Activated CD8-positive, alpha-beta memory T cell treated with anti-CD3 and anti-CD28 coated beads for 36 hours (primary cell): ENCODE data around the gene ANKRD11. TPM values are rescaled to one million over a fixed set of nuclear protein-coding genes. Genes with fewer than 3 reads are reported as not detected.
"Not testable (repeated sequence)": the region's sequence is repeated elsewhere in the genome, so short reads cannot be mapped to it uniquely, and the experiment has no call there.

Experiments
- CTCF ChIA-PET: fragments of 350-600 bp; sonication (Branson Sonifier 250); formaldehyde crosslinking; loops from one replicate; lab custom pipeline; 2021; ENCODE audit warnings: antibody characterized with exemption; lab: Charles Lee
- POLR2A ChIA-PET: fragments of 350-600 bp; sonication (Branson Sonifier 250); formaldehyde crosslinking; loops from one replicate; lab custom pipeline; 2021; ENCODE audit warnings: antibody characterized with exemption; lab: Charles Lee
- total RNA-seq, 2 experiments: library from RNA; stranded (reverse); gene quantifications; one replicate each; pipeline ENCODE4 v1.2.3, GENCODE V29; 2021

ANKRD11 gene
- total RNA-seq, 2 experiments from 2014 or later, result 152 to 159 TPM

GRCh38 chr16:89388536-89388935 lies 101.8 kb downstream of the ANKRD11 start:
- CTCF ChIA-PET, result no interaction called here
- POLR2A ChIA-PET, result no interaction called here

DNA sequence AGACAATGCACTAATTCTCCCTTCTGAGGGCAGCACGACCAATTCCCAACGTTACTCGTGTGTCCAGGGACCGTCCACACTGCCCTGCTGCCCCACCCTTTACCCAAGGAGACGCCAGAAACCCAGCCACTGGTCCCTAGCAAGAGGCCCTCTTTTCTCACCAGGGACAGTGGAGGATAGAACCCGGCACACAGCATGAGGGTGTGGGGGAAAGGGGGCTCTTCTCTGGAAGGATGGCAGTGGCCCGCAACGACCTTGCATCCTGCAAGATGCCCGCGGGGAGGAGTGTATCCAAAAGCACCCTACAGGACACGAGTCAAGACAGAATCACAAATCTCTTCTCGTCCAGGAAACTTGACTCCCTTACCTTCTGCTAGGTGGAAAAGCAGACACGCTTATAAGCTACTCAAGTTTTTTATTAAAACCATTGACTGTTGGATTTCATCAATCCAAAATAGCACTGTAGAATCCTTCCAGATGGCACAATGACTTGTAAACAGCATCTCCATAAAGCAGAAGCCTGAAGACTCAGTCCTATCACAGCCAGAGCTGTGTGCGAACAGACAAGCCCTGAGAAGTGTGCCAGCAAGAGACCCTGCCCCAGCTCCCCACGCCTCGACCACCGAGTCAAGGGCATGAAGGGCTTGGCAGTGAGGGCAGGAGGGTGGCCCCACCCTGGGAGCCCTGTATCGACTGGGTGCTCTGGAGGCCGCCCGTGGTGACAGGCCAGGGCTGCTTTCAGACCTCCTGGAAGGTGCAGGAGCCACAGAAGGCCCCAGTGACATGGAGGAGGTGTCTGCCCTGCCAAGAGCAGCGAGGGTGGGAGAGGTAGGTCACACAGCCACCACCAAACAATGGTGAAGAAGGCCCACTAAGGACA lies 103.8 kb downstream of the ANKRD11 start:
- POLR2A ChIA-PET, result interaction anchor here (0.6 kb wide), 1 partner anchor 499 kb away, joined by 3 read pairs; no protein-coding TSS in a partner anchor
- CTCF ChIA-PET, result interaction anchor here (1.0 kb wide), 1 partner anchor 44 kb away, joined by 3 read pairs; no protein-coding TSS in a partner anchor

DNA sequence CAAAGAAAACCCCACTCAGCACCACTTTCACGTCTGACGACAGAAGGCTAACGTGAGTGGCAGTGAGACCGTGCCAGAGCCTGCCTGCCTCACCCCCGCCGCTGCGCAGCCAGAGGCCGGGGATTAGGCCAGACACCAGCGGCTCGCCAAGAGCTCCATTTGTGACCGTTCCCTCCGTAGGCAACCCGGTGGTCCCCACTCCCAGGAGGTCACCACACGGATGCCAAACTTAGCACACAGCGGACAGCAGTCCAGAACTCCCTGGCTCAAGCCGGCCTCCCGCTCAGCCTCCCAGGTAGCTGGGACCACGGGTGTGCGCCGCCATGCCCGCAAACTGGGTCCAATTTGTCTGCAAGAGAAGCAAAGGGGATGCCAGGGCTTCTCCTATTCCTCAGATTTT lies 104.6 kb downstream of the ANKRD11 start:
- ChIA-PET CTCF (no interaction called here), POLR2A (no interaction called here)

GRCh38 chr16:89384282-89384681 lies 106.1 kb downstream of the ANKRD11 start:
- ChIA-PET POLR2A (no interaction called here), CTCF (interaction anchor here (1.0 kb wide), 1 partner anchor 53 kb away, joined by 3 read pairs; no protein-coding TSS in a partner anchor)

GRCh38 chr16:89383095-89384003 lies 107.0 kb downstream of the ANKRD11 start:
- CTCF ChIA-PET, result interaction anchor here (0.5 to 1.0 kb wide), 2 partner anchors 54 to 98 kb away, joined by 3 read pairs; no protein-coding TSS in a partner anchor
- POLR2A ChIA-PET, result no interaction called here

- CTCF ChIA-PET, result not testable (repeated sequence)
- POLR2A ChIA-PET, result interaction anchor here (0.6 kb wide), 1 partner anchor 32 kb away, joined by 3 read pairs; no protein-coding TSS in a partner anchor
These were observed 107.8 kb downstream of the ANKRD11 start for GRCh38 chr16:89382555-89382954.

DNA sequence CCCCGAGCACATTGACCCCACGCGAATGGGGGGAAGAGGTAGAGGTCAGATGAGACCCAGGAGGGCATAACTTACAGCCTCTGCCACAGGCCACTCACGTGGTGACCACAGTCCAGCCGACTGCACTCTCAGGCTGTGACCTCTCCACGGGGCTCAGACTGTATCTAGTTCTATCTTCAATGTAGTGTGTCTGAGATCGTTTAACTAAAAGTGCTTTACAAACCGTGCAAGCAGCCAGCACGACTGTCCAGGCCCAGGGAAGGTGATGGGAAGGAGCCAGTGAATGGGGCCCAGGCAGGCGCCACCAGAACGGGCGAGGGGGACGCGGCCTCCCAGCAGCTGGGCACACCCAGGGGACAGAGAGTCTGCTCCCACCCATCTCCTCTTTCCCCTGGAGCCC lies 108.6 kb downstream of the ANKRD11 start:
- ChIA-PET CTCF (no interaction called here), POLR2A (interaction anchor here (0.6 kb wide), 1 partner anchor 33 kb away, joined by 3 read pairs; no protein-coding TSS in a partner anchor)

- ChIA-PET CTCF (no interaction called here), POLR2A (no interaction called here)
These were observed 109.7 kb downstream of the ANKRD11 start for GRCh38 chr16:89380681-89381080.

DNA sequence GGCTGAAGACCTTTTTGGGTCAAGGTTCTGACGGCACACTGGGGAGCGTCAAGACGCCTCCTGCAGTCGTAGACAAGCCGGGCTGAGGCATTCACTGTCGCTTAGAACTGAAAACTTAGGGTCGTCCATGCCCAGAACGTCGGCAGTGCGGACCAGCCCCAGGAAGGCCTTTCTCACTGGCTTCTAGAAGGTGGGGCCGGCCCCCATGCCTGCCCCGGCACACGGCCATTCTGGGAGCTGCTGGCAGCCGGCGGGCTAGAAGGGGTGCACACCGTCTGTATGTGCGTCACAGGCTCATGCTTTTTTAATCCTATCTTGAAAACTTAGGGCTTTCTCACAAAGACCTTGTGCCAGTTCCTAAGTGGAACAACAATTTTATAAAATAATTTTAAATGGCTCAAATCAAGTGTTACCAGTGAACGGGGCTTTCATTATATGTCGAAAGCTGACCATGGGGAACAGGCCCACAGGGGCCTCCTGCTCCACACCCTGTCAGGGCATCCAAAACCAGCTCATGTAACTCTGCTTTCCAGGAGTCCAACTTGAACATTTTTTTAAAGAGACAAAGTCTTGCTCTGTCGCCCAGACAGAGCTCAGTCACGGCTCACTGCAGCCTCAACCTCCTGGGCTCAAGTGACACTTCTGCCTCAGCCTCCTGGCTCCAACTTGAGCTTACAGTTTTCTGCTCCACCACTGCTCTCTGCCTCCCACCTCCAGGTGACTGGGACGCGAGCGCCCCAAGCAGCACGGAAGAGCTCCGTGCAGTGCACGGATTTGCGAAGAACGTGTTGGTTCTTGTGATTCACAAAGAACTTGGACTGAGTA lies 111.2 kb downstream of the ANKRD11 start:
- ChIA-PET CTCF (interaction anchor here (1.2 kb wide), 1 partner anchor 54 kb away, joined by 4 read pairs; no protein-coding TSS in a partner anchor), POLR2A (no interaction called here)

GRCh38 chr16:89377453-89377848 lies 112.9 kb downstream of the ANKRD11 start:
- CTCF ChIA-PET, result no interaction called here
- POLR2A ChIA-PET, result interaction anchor here (0.7 kb wide), 1 partner anchor 45 kb away, joined by 3 read pairs; no protein-coding TSS in a partner anchor

DNA sequence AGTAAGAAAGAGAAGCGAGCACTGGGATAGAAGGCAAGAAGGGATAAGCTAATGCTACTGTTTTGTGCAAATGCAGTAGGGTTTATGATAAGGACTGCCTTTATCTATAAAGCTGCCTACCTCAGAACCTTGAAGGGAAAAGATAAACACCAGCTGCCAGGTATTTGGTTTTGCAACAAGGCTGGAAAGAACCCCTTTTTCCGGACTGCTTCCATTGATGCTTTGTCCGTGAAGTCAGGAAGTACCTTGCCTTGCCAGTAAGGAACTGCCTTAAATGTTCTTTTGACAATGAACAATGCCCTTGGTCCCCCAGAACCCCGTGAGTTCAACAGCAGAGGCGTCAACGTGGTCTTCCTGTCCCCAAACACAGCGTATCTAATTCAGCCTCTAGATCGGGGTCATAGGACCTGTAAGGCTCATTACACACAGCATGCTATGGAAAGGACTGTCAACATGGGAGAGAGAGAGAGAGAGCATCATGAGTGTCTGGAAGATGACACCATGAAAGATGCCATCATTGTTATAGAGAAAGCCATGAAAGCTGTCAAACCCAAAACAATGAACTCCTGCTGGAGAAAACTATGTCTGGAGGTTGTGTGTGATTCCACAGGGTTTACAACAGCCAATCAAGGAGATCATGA lies 113.4 kb downstream of the ANKRD11 start:
- CTCF ChIA-PET, result interaction anchor here (0.7 kb wide), 1 partner anchor 46 kb away, joined by 3 read pairs; no protein-coding TSS in a partner anchor
- POLR2A ChIA-PET, result interaction anchor here (0.7 kb wide), 1 partner anchor 46 kb away, joined by 3 read pairs; no protein-coding TSS in a partner anchor

GRCh38 chr16:89375686-89376085 lies 114.7 kb downstream of the ANKRD11 start:
- ChIA-PET POLR2A (no interaction called here), CTCF (interaction anchor here (0.7 kb wide), 4 partner anchors 15 to 71 kb away, joined by 3 to 5 read pairs (median 4); no protein-coding TSS in a partner anchor)

- CTCF ChIA-PET, result interaction anchor here (0.7 kb wide), 3 partner anchors 24 to 71 kb away, joined by 3 to 4 read pairs (median 3); no protein-coding TSS in a partner anchor
- POLR2A ChIA-PET, result no interaction called here
These were observed 115.3 kb downstream of the ANKRD11 start for GRCh38 chr16:89375021-89375420.

DNA sequence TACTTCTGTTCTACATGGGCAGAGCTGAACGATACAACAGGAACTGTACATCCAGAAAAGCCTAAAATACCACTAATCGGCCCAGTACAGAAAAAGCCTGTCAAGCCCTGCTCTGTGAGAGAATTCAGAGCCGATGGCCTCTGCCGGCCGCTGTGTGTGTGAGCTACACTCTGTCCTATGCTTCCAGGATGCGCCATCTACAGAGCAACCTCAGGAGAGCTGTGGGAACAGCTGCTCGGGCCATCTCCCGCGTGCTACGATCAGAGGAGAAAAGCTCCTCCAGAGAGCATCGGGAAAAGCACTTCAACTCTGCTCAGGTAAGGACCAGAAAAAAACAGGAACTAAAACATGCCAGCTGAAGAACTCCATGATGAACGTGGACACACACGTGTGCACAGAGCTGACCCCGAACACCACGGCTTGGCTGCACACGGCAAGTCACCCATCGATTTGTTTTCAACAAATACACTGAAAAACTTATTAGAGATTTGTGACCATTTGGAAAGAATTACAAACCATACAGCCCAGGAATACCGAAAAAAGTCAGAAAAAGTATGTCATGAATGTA lies 115.9 kb downstream of the ANKRD11 start:
- ChIA-PET POLR2A (no interaction called here), CTCF (no interaction called here)

DNA sequence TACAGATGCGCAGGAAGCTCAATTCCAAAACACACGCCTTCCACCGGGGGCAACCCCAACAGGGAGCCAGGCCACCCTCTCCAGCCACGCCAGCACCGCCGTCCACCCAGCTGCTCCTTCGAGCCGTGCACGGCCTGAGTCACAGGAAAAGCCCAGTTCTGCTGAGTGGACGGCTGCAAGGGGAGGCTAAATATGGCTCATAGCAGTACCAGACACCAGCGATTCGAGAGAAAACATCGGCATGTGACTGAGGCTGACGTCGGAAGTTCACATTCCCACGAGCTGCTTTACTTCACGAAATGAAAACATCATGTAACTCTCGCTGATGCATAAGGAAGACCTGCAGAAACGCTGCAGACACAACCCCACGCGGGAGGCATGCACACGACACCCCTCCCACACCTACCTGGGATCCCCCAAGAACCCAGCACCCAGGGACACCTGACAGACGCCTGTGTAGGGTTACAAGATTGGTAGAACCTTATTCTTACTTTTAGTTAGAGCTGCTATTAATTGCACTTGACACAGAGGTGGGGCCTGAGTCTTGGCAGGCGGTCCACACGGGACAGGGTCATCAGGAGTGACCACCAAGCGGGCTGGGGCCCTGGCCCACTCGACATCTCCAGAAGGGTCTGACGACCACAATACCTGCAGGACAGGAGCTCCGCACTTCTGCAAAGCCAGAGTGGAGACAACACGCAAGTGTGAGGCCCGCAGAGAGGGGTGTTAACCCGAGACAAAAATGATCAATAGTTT lies 116.8 kb downstream of the ANKRD11 start:
- ChIA-PET CTCF (no interaction called here), POLR2A (no interaction called here)

GRCh38 chr16:89371968-89372634 lies 118.3 kb downstream of the ANKRD11 start:
- CTCF ChIA-PET, result interaction anchor here (0.6 kb wide), 1 partner anchor 174 kb away, joined by 3 read pairs; no protein-coding TSS in a partner anchor
- POLR2A ChIA-PET, result no interaction called here
